ENCODE data around the gene PIK3CG.
"Not testable (repeated sequence)": the region's sequence is repeated elsewhere in the genome, so short reads cannot be mapped to it uniquely, and the experiment has no call there.

Gene PIK3CG

GRCh38 chr7:106944035-106944665, 79.1 kb downstream of the PIK3CG start:
- DNase-seq, result no peak

DNA sequence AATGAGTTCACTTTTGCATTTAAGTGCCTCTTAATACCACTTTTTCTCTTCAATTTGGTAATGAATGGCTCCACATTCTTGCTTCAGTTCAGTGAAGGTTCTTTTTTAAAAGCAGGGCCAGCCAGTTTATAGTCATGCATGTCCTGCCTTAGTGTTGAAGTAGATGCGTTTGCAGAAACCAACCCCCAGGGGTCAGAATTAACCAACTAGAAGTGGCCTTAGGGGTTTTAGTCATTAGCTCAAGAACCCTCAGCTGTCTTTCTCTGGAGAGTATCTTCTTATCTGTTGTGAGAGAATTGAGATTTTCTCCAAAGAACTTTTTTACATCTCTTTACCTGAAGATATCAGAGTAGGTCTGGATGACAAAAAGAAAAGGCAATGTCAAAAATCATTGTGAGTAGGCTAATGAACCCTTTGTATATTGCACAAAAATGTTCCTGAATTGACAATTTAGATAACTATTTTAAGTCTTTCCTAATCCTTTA, 82.2 kb downstream of the PIK3CG start:
- DNase-seq, result peak; percentile 69

DNA sequence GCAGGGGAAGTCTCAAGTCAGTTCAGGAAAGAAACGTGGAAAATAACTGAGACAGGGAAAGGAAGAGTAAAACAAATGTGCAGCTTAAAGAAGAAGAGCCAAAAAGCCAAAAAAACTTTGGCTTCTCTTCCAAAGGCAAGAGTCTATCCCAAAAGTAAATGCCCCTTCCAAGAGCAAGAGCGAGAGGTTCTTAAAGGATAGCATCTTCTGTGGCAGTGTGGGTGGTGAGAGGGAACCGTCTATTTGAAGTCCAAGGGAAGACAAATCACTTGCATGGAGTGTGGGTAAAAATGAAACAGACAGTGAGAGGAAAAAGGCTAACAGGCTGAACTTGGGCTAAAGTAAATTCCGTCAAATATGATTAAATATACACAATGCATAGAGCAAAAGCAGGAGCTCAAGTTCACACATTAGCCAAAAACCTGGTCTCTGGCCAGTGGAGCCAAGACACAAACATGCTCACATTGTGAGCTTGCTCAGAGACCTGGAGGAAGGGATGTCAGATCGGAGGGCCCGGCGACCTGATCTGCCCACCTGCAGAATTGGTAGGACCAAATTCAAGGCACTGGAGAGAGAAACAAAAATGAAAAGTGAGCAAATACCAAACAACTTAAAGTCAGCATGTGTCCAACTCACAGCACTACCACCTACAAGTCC, 87.0 kb downstream of the PIK3CG start:
- no peak for DNase-seq

- peak; percentile 71 for DNase-seq
These were observed 87.7 kb downstream of the PIK3CG start for GRCh38 chr7:106952658-106953231.

DNA sequence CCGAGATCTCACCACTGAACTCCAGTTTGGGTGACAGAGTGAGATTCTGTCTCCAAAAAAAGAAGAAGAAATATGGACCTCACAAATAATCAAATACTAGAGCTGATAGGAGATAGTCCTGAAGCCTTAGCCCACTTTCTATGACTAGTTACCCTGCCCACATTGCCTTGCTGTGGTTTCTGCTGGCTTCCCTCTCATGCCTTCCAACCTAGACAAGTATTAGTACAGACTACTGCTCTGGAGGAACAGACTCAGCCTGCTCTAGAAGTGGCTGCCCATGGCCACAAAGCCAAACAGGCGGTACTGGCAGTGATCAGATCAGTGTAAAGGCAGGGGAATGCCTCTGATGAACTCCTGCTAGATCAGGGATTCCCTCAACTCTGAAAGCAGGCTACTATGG, 89.8 kb downstream of the PIK3CG start:
- peak; percentile 13 for DNase-seq

- DNase-seq, result not testable (repeated sequence)
These were observed 90.8 kb downstream of the PIK3CG start for GRCh38 chr7:106955857-106956256.

All from MV-4-11 (cell line).